GM20000 (cell line): ENCODE results near the gene NR2C2AP.
A peak's percentile ranks its signal among the peaks of the same experiment; 100 is the strongest.

Experiments
- DNase-seq: peaks from one replicate; pipeline ENCODE4 v3.0.0; 2012; ENCODE audit warnings: low spot score
- TF ChIP-seq, protein P1 (sequence below): IDR thresholded peaks from 2 replicates; pipeline ENCODE4 v1.5.1; 2012; ENCODE audit warnings: mild to moderate bottlenecking, control low read depth; ENCODE audit errors: extremely low read depth, missing control alignments

NR2C2AP gene

DNA sequence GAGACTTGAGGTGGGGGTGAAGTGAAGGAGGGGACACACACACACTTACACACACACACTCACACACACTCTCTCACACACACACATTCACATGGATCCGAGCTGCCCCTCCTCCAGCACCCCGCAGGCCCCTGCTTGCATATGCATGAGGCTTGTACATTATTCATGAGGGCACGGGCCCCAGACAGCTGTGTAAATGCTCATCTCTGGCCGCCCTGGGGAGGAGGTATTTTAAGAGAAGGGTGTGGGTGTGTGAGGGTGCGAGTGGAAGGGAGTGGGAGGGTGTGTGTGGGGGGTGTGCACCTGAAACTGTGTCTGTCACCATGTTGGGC lies 10.9 kb upstream of the NR2C2AP start:
- no peak for DNase-seq
- TF ChIP-seq, protein P1, sequence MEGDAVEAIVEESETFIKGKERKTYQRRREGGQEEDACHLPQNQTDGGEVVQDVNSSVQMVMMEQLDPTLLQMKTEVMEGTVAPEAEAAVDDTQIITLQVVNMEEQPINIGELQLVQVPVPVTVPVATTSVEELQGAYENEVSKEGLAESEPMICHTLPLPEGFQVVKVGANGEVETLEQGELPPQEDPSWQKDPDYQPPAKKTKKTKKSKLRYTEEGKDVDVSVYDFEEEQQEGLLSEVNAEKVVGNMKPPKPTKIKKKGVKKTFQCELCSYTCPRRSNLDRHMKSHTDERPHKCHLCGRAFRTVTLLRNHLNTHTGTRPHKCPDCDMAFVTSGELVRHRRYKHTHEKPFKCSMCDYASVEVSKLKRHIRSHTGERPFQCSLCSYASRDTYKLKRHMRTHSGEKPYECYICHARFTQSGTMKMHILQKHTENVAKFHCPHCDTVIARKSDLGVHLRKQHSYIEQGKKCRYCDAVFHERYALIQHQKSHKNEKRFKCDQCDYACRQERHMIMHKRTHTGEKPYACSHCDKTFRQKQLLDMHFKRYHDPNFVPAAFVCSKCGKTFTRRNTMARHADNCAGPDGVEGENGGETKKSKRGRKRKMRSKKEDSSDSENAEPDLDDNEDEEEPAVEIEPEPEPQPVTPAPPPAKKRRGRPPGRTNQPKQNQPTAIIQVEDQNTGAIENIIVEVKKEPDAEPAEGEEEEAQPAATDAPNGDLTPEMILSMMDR, result no peak

DNA sequence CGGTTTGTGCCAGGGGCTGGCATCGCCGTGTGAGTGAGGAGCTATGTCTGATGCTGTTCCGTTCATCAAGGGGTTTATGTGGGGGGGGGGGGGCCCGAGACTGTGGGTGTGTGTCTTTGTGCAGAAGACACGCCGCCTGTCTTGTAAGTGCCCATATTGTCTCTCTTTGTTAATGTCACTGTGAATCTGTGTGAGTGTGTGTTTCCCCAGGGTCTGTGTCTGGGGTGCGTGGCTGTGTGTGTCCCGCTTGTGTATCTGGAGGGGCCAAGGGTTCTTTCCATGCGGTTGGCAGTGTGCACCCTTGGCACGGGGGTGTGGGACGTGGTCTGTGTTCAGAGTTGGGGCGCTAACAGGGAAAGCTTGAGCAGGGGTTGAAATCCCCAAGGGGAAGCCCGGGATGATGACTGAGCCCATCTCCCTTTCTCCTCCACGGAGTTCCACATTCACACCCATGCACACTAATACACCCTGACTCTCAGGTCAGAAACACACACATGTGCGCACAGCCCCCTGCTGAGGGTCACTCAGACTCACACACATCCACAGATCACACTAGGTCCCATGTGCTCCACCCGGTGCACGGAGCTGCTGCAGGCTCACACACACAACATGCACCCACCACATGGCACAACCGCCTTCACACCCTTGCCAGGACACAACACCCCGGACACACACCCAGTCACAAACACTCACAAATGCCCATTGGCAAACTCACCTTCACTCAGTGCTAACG lies 10.4 kb upstream of the NR2C2AP start:
- DNase-seq, result no peak

DNA sequence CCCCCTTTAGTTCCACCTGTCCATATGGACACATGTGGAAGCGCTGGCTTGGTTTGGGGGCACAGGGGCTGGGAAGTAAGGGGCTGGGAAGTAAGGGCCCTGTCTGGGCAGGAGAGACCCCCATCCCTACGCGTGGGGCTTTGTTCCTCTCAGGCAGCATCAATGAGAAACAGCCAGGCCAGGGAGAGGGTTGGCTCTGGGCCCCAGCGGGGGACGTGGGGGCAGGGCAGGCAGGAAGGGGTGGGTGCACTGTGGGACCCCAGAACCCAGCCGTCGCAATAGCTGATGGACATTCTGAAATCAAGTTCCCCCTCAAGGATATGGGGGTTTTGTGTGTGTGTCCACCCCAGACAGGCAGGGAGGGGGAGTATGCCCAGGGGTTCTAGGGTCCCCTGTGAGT lies 9.7 kb upstream of the NR2C2AP start:
- TF ChIP-seq, protein P1, result no peak
- peak; percentile 11 for DNase-seq

More for the DNA sequence above, 10.4 kb upstream of the NR2C2AP start:
- TF ChIP-seq, protein P1, result no peak

DNA sequence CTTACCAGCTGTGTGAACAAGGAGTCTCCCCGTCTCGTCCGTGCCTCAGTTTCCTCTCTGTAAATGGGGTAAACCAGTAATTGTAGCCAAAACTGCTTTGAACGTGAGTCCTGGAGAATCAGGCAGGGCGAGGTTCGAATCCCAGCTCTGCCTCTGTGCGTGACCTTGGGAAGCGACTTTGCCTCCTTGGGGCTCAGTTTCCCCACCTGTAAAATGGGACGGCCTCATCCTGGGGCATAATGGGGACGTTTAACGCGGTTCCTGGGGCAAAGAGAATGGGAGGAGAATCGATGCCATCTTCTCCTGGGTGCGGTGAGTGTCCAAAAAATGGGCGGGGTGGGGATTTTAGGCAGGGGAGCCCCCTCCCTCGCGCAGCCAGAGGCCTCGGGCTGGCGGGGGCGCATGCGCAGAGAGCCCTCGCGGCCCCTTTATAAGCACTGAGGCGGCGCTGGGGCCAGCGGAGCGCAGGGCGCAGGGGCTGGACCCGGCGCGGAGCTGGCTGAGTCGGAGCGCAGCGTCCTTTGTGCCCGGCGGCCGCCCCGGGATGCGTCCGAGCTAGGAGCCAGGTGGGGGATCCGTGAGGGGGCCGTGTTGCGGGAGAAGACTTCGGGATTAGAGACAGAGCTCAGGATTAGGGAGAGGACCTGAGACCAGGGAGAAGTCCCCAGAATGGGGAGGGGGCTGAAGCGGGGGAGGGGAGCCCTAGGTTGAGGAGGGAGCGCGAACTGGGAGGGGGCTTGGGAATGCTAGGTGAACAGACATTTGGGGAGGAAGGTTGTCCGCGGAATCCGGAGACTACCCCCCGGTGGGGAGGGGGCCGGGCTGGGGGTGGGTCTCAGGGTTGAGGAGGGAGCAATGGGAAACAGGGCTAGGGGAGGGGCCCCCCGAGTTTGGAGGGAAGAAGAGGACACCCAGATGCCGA lies 8.5 kb upstream of the NR2C2AP start, which contains the start of gene NCAN:
NCAN (plus strand) TSS at position 460 of the 922 bp plus-strand sequence. CDS start 4,996 bp downstream, outside the sequence.
- TF ChIP-seq, protein P1, result no peak
- peak; percentile 13 for DNase-seq

DNA sequence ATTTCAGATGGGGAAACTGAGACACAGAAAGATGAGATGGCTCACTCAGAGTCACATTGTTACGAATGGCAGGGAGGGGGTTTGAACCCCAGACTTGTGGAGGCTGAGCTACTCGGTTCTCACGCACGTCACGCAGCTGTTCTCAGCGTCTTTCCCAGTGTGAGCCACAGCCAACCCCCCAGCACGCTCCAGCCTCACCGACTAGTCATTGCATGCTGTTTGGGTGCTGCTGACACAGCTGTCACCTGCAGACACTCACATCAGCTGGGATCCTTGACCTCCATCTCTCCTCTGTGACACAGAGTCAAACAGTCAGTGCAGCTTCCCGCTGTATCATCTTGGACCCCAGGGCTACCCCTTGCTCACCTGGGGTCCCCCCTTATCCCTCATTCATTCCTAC lies 6.2 kb upstream of the NR2C2AP start:
- peak; percentile 13 for DNase-seq

DNA sequence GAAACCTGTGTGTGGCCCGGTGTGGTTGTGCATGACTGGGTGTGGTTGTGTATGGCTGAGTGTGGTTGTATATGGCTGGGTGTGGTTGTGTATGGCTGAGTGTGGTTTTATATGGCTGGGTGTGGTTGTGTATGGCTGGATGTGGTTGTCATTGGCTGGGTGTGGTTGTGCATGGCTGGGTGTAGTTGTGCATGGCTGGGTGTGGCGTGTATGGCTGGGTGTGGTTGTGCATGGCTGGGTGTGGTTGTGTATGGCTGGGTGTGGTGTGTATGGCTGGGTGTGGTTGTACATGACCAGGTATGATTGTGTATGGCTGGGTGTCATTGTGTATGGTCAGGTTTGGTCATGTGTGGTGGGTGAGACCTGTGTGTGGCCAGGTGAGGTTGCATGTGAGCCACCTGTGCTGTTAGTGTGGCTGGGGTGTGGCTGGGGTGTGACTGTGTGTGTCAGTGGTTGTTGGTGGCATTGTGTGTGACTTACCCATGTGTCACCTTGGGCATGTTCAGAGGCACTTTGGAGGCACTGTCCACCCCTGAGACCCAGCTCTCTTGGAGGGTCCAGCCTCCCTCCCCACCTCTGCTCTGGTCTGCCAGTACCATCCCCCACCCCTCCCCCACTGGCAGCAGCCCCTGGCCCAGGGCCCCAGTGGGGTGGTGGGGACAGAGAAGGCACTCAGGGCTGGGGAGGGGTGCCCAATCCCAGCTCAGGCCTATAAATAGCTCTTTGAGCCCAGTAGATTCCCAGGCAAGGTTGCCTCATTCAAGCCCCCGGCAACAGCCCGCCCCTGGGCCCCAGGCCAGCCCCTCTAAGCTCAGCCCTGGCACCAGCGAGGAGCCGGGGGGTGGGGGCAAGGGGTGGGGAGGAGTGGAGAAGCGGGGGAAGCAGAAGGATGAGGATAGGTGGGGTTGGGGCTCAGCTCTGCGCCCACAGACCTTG lies 4.7 kb upstream of the NR2C2AP start:
- DNase-seq, result no peak
- TF ChIP-seq, protein P1, result no peak

More for the DNA sequence above, 6.2 kb upstream of the NR2C2AP start:
- TF ChIP-seq, protein P1, result no peak
